Epithelial cell of prostate (primary cell): ENCODE measurements around the gene CPVL.

Experiments
- DNase-seq: peaks from one replicate; pipeline ENCODE4 v3.0.0-alpha.2; 2011; ENCODE audit warnings: low read depth, low spot score
- H3K27ac ChIP-seq: fragments of 450-650 bp; 2 replicates; pipeline ENCODE4 v1.5.1; 2017; ENCODE audit warnings: mild to moderate bottlenecking

Gene CPVL

DNA sequence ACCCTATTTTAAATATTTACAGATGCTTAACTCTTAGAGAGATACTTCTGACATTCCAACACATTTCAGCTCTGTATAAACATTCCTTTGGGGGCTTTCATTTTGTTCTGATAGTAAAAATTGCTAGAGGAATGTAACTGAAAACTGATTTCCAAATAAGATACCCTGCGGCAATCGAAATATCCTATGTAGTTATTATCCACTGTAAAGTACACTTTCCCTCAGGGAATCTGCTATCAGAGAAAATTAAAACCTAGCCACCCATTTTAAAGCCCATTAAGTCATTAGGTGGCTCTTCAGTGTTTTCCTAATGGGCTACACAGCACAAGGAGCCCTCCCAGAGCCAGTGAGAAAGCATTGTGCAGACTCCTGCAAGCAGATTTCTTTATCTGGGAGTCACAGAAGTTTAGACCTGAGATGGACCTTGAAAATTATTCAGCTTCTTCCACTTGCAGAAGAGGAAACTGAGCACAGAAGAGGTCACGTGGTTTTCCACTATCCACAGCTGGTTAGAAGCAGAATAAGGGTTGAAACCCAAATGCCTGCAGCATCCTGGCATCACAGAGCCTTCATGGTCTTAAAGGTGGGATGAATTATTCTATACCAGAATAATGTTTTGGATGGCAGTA, 12.6 kb upstream of the CPVL start:
- no peak overlapping the region for H3K27ac ChIP-seq
- DNase-seq: no peak

DNA sequence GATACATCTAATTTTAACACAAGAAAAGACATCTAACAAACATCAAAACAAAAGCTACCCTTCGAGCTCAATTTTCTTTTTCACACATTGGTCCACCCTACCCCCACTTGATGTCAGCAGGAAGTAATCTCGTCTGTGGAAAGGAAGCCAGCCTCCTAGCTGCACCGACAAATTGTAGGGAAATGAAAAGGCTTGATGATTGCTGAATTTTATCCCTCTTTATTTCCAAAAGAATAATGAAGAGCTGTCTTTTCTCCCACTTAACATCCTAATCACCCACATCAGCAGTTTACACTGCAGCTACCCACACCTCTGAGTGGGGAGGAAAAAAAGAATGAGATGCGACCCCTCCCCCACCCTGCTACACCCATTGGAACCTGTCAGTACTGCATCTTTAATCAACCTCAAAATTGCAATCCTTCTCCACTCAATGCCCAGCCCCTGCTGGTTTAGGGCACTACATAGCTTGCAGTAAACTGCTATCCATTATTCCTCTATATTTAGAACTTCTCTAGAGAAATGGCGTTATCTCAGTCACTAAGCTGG, 10.6 kb upstream of the CPVL start:
- no peak overlapping the region for H3K27ac ChIP-seq
- no peak for DNase-seq

DNA sequence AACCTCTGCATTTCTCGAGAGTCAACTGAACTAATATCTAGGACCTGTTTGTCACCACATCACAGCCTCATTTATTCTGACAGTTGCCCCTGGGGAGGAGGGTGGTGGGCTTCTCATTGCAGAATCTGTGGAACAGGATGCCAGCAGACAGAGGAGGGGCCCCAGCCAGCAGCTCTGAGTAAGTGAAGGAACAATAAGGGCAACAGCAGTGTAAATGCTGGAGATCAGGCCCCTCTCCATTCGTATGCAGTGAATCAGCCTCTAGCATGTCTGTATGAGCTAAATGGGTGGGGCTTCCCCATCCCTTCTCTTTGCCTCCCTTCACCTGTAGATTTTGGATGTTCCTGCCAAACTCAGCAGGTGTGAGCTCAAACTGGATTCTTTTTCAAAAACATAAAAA, 7.7 kb upstream of the CPVL start:
- no peak overlapping the region for H3K27ac ChIP-seq
- peak; percentile 29 for DNase-seq

DNA sequence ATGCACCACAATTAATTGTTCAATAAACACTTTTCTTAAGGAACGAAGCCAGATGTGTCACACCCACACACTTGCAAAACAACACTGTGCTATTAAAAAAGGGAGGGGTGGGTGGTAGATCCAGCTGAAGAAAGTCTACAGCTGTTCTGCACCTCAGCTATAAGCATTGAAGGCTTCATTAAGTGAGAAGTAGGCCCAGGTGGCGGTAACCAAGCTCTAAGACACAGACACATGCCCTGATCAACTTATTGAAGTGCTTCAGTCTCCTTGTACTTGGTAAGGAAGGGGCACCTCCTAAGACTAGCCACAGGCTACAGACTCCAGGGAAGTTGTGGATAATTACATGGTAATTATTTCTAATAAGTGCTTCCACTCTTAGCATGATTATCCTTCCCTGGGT, 4.5 kb upstream of the CPVL start:
- no peak overlapping the region for H3K27ac ChIP-seq
- DNase-seq: no peak

DNA sequence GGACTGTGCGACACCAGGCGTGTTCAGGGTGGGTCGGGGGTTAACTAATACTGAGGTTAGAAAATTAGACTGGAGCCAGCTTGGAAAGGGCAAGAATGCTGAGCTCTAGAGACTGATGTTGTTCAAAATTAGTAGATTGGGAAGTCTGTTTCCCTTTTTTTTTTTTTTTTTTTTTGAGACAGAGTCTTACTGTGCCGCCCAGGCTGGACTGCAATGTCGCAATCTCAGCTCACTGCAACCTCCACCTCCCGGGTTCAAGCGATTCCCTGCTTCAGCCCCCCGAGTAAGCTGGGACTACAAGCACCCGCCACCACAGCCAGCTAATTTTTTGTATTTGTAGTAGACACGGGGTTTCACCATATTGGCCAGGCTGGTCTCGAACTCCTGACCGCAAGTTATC, 2.7 kb upstream of the CPVL start:
- no peak overlapping the region for H3K27ac ChIP-seq
- DNase-seq: no peak

DNA sequence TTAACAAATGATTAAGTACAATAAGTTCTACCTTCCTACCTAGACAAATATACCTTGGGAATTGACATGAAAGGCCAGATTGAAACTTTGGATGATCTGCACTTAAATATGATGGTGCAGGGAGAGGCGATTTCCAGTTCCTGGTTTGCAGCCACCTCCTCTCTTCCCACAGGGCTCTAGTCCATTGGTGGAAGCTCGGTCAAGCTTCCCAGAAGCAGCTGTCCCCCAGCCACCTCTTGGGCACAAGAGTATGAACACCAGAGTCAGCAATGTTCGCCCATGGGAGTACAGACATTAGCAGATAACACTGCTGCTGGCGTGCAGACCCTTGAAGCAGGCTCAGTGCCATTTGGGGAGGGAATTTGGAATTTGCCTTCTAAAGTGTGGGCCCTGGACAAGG, 1.5 kb upstream of the CPVL start:
- no peak overlapping the region for H3K27ac ChIP-seq
- no peak for DNase-seq

DNA sequence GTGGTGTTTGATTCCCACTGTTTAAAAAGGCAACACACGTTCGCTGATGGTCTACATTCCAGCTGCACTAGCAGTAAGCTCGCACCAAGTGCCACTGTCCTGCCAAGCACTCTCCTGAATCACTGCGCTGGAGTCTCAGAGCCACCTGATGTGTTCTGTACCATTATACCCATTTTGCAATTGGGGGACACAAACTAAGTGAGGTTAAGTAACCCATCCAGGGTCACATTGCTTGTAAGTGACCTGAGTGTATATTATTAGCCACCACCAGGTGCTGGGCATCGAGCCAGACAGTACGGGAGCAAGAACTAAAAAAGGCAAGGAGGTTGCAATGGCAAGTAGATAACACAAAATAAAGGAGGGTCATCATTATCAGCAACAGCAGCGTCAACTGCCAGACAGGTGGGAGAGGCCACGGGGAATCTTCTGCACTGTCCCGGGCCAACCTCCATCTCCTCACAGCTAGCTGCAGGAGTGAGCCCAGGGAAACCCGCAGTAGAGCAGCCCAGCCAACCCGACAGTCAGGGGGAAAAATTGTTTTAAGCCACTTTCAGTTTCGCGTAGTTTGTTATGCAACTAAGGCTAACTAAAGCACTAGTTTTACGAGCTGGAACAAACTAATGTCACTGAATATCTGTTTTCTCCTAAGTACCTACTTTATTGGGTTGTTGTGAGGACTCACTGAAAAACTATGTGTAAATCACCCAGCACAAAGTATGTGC, 712 bp upstream of the CPVL start:
- H3K27ac ChIP-seq: no peak overlapping the region
- DNase-seq: no peak

DNA sequence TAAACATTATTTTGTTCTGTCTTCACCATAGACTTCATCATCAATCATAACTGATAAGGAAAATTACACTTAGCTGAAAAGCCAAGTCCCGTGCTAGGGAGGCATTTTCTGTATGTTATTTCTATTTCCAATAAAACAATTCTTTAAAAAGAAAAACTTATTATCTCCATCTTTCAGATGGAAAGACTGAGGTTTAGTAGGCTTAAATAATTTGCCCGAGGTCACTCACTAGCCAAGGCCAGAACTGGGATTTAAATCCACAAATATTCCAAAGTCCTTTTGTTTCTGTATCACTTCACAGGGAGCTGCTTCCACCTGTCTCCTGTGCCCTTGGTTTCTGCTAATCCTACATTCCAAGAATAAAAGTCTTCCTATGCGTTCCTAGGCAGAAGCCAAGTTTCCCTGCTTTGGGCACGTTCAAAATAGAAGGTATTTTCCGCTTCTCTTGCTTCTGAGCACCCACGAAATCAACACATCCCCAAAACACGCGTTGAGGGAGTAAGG, 732 bp downstream of the CPVL start:
- no peak for DNase-seq
- H3K27ac ChIP-seq: no peak overlapping the region

DNA sequence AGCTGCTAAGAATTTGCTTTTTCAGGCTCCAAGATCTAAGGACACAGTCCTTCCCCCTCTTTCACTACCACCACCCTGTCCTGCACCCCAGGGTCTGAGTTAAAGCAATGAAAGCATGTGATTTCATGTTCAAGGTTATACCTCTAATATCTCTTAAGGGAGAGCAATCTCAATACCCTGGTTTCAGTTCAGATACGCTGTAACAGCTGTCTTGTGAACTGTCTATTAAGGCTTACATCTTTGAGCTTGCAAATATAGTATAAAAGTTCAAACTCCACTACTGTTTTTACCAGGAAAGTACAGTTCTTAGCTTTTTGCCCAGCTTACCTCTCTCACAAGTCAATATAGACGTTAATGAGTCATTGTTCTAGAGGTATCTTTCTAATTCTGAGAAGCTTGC, 2.6 kb downstream of the CPVL start:
- DNase-seq: no peak
- H3K27ac ChIP-seq: no peak overlapping the region

DNA sequence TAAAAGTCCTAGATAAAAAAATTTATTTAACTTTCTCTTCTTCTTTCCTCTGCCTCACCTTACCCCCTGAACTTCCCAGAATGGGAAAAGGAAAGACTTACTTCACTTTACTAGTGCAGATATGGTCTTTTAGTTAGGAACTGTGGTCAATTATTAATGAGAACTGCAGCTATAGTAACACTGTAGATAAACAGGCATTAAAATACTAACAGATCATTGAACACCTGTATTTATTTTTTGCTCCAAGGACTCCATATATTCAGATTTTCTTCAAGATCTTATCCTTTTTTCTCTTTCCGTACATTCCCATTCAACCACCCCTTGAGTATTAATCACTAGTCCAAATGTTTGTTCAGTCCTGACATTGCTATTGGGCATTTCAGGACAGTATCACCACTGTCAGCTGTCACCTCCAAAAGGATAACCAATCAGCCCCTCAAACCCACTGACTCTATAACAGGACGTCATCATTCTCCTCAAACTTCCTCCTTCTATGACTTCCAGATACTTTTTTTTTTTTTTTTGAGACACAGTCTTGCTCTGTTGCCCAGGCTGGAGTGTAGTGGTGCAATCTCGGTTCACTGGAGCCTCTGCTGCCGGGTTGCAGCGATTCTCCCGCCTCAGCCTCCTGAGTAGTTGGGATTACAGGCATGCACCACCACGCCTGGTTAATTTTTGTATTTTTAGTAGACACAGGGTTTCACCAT, 4.2 kb downstream of the CPVL start:
- no peak overlapping the region for H3K27ac ChIP-seq
- no peak for DNase-seq

DNA sequence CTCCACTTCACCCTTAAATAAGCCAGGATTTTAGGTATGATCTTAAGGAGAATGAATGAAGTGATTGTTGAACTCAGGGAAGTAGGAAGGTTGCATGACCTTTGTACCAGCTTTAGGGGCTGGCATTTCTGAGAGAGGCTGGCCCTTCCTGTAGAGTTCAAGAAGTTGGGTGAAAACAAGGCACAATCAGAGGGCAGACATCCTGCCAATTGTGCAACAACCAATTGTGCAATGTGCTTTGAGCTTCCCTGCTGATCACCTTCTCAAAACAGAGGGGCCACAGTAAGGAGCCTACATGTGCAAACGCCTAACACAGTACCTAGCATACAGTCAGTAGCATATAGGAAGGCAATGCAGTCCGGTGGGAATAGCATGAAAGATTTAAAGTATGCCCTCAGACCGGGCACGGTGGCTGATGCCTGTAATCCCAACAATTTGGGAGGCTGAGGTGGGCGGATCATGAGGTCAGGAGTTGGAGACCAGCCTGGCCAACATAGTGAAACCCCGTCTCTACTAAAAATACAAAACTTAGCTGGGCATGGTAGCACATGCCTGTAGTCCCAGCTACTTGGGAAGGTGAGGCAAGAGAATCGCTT, 5.4 kb downstream of the CPVL start:
- DNase-seq: no peak
- H3K27ac ChIP-seq: no peak overlapping the region

DNA sequence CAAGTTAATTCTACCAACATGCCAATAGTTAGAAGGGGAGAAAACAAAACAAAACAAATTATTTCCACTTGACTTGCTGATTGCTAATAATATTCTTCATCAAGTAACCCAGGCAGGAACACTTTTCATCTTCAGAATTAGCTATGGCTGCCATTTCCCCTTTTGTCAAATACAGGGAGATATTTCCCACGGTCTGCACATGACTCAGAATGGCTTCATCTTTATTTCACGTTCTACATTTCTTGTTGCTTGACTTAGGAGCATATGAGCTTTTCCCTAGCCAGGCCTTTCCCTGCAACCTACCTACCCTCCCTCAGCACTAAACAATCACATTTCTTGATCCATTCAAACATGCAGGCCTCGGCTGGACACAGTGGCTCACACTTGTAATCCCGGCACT, 6.5 kb downstream of the CPVL start:
- H3K27ac ChIP-seq: peak overlapping the region; percentile 29

DNA sequence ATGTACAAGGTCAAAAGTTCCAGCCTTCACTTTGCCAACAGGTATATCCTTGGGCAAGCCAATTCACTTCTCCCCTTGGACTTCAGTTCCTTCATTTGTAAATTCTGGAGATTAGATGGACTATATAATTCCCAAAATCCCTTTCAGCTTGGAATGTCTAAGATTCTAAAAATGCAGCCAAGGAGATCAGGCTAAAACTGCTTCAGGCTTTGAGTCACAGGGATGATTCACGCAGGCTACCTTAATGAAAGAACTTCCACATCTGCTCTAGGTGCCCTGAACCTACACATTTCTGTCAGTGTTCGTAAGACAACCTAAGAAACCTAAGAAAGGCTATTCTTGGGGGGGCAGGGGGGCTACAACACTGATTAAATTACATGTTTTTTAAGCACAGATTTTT, 7.1 kb downstream of the CPVL start:
- no peak for DNase-seq
- peak overlapping the region; percentile 29 for H3K27ac ChIP-seq

More for the DNA sequence above, 6.5 kb downstream of the CPVL start:
- DNase-seq: no peak

DNA sequence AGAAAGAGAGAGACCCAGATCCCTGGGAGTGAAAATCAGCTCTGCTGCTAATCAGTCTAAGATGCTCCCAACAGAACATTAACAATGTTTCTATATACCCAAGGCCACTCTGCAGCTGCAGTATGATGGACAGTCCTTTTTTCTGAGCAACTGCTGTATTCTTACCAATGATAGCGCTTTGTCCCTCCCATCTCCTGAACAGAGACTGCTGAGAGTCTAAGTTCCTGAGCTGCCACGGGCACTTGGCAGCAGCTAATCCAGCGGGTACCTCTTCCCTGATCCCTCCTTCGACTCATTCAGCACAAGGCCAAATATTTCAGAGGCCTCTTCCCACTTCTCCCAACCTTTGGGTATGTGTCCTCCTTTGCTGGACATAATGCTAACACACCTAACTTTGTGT, 7.7 kb downstream of the CPVL start:
- no peak for DNase-seq
- no peak overlapping the region for H3K27ac ChIP-seq

DNA sequence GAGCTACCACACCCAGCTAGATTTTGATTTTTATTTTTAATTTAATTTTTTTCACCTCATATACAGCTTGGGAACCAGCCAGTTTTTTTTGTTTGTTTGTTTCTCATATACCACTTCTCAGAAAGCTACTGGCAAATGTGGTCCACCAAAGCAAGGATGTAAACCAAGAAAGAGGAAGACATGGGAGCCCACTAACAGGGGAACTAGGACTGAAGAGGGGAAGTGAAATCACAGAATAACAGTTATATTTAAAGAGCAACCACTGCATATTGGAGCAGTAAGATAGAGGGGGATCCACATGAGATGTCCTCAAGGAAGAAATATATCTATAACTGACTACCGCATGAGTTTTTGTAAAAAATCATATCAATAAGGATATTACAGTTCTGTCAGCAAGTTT, 10.5 kb downstream of the CPVL start:
- DNase-seq: no peak

DNA sequence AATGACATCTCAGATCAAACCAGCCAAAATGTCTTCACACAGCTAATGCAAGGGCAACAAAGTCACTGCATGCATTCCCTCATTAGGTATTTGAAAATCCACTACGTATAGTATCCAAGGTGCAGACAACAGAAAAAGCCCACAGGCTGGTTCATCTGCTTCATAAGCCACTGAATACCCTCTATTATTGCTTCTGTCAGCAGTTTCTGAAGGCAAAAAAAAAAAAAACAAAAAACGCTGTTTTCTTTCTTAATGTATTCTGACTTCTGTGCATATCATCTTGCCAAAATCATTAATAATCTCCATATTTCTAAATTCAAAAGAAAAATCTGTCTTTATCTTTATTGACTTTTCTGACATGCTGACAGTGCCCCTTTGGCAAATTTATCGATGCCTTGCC, 13.4 kb downstream of the CPVL start:
- no peak overlapping the region for H3K27ac ChIP-seq
- no peak for DNase-seq

More for the DNA sequence above, 10.5 kb downstream of the CPVL start:
- no peak overlapping the region for H3K27ac ChIP-seq

DNA sequence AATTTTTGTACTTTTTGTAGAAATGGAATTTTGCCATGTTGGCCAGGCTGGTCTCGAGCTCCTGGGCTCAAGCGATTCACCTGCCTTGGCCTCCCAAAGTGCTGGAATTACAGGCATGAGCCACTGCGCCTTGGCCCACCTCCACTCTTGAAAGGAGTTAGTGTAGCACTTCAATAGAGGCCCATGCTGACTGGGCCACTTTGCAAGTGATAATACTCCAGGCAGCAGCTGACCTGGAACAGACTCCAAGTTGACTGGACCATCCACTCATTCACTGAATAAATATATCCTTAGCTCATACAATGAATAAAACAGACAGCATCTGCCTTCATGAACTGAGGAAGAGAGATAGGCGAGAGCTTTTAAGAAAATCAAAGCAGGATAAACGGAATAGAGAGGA, 14.7 kb downstream of the CPVL start:
- DNase-seq: no peak
- H3K27ac ChIP-seq: no peak overlapping the region

DNA sequence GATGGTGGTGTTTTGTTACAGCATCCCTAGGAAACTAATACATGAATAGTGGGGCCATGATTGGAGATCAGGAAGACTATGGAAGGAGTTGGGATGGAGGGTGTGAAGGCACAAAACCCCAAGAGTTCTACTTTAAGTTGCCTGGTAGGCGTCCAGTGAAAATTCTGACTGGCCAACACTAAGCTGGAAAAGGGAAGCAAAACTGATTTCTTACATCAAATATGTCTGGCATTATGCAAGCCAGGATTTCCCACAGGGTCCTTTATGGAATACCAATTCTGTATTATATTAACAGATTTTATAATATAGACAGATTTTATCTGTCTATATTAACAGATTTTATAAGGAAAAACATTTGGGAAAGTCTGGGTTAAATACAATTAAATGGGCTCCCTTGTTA, 16.2 kb downstream of the CPVL start:
- DNase-seq: no peak
- H3K27ac ChIP-seq: no peak overlapping the region

DNA sequence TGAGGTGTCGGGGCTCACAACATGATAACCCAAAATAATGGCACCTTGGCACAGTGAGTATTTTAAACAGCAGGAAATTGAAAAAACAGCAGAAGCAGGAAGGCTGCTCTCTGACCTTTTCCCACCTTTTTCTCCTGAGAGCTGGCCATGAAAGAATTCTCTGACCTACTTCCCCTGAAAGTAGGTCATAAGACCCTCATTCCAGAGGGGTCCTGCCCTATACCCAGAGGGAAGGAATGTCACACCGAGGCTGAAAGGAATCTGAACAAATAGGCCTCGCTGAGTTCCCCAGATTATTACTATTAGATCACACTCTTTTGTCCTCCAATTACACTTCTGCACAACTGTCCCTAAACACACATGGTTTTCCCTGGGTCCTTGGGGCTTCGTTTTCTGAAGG, 18.8 kb downstream of the CPVL start:
- DNase-seq: no peak
- no peak overlapping the region for H3K27ac ChIP-seq

DNA sequence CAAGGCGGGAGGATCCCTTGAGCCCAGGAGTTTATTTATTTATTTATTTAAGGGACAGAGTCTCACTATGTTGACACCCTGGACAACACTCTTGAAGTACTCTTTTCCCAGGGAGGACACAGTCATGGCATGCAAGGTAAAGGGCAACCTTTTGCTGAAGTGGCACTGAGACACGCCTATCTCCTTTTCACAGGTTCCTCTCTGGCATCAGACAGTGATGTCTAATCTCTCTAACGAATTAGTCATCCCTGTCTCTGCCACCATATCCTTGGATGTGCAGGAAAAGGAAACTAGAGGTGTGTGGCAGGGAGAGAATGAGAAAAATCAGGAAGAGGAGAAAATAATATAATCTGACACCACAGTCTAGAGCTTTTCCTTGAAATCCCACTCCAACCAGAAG, 19.5 kb downstream of the CPVL start:
- H3K27ac ChIP-seq: no peak overlapping the region
- no peak for DNase-seq
